Measurements from ENCODE around the gene GABRR1. TPM values are rescaled to one million over a fixed set of nuclear protein-coding genes. Genes with fewer than 3 reads are reported as not detected.
"Not testable (repeated sequence)": the region's sequence is repeated elsewhere in the genome, so short reads cannot be mapped to it uniquely, and the experiment has no call there.

The GABRR1 gene
- polyA plus RNA-seq, 3 donors from 2014 or later = not detected

DNA sequence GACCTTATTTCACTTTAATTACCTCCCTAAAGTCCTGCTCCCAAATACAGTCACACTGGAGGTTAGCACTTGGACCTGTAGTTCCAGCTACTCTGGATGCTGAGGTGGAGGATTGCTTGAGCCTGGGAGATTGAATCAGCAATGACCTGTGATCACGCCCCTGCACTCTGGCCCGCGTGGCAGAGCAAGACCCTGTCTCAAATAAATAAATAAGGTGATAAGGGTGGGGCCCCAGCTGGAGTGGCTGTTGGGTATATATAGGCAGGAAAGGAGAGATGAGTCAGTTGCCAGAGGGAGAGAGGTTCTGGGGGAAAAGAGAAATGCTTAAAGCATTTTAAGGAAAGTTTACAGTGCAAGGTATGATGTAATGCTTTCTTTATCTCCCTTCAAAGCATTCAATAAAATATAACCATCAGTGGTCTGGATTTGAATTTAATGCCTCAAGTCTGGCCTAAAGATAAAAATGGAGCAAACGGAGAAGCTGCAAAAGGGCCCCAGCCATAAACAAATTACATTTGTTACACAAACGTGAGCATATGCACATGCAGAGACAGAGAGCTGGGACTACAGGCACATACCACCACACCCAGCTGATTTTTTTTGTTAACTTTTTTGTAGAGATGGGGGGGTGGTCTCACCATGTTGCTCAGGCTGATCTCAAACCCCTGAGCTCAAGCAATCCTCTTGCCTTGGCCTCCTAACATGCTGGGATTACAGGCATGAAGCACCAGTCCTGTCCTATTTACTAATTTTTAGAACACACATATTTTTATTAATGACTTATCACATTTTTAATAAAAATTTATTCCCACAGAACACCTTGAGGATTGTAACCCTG lies 77.4 kb downstream of the GABRR1 start:
- H3K27me3 Mint-ChIP-seq (ENCODE audit: low read depth in 3 of 3) = peaks cover 0 to under 1% (median 0%) of the 10 kb centered on the region in 3 donors
- H3K4me1 Mint-ChIP-seq = peaks cover 0 to 2% of the 10 kb centered on the region in 2 donors
- H3K4me3 Mint-ChIP-seq = no peak overlapping the region
- DNase-seq = no peak
- peaks cover 0 to 8% (median 7%) of the 10 kb centered on the region in 3 donors for H3K36me3 Mint-ChIP-seq
- no peaks in the 10 kb centered on the region for H3K9me3 Mint-ChIP-seq
- no peak overlapping the region for H3K27ac Mint-ChIP-seq

DNA sequence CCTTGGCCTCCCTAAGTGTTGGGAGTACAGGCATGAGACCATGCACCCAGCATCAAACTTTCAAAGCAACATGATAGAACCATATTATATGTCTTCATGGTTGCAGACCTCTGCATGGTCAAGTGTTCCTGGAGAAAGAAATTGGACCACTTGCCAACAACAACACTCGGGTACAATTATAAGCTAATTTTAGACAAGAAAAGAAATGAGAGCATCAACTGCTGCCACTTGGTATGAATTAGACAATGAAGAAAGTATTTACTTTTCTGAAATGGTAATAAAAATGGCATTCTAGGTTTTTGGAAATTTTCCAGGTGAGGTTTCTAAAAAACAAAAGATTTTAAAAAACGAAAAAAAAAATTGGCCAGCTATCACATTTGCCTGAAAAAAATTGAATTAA lies 79.0 kb downstream of the GABRR1 start:
- Mint-ChIP-seq H3K9me3 (no peaks in the 10 kb centered on the region), H3K36me3 (peaks cover 0 to 13% (median 7%) of the 10 kb centered on the region in 3 donors), H3K27me3 (ENCODE audit: low read depth in 3 of 3) (peaks cover 0 to 2% (median 0%) of the 10 kb centered on the region in 3 donors), H3K4me1 (no peaks in the 10 kb centered on the region), H3K4me3 (no peak overlapping the region), H3K27ac (no peak overlapping the region)
- DNase-seq = no peak

DNA sequence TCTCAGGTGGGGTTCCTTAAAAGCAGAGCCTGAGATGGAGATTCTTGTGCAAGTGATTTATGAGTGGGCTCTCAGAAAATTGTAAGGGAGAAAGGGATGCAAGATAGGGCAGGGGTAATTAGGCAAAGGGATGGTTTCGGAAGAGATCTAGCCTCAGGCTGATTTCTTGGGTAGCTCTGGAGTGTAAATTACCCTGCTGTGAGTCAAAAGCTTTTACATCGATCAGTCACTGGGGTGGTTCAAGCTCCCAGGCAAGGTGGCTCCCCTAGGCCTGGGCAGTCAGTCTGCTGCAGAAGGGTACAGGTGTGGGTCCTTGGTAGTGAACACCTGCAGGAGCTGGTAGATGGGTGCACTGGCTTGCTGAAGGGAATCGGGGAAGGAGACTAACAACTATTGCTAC lies 82.4 kb downstream of the GABRR1 start:
- no peak for DNase-seq
- peaks cover 0 to 2% (median 0%) of the 10 kb centered on the region in 3 donors for H3K27me3 Mint-ChIP-seq (ENCODE audit: low read depth in 3 of 3)
- no peak overlapping the region for H3K4me3 Mint-ChIP-seq
- H3K36me3 Mint-ChIP-seq = peaks cover 0 to 4% (median 0%) of the 10 kb centered on the region in 3 donors
- H3K27ac Mint-ChIP-seq = no peak overlapping the region
- no peaks in the 10 kb centered on the region for H3K9me3 Mint-ChIP-seq
- no peaks in the 10 kb centered on the region for H3K4me1 Mint-ChIP-seq

DNA sequence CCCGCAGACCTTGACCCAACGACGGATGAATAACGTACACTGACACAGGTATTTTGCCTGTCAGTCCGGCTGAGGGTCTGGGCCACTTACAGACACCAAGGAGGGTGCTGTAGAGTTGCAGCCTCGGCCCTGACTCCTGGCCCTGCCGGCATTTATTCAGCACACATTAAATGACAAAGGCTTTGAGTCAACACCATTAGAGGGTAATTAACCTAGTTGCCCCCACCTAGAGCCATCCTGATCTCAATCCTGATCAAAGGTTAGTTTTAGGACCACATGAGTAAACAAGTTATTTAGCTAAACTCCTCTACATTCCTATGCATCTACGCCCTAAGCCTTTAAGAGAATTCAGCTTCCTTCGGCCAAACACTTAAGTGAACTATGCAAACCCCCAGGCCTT lies 83.2 kb downstream of the GABRR1 start:
- H3K4me3 Mint-ChIP-seq = no peak overlapping the region
- H3K9me3 Mint-ChIP-seq = no peaks in the 10 kb centered on the region
- H3K36me3 Mint-ChIP-seq = peaks cover 0 to 4% (median 0%) of the 10 kb centered on the region in 3 donors
- H3K27ac Mint-ChIP-seq = no peak overlapping the region
- H3K4me1 Mint-ChIP-seq = no peaks in the 10 kb centered on the region
- no peak for DNase-seq
- H3K27me3 Mint-ChIP-seq (ENCODE audit: low read depth in 3 of 3) = peaks cover 0 to 2% (median 0%) of the 10 kb centered on the region in 3 donors

DNA sequence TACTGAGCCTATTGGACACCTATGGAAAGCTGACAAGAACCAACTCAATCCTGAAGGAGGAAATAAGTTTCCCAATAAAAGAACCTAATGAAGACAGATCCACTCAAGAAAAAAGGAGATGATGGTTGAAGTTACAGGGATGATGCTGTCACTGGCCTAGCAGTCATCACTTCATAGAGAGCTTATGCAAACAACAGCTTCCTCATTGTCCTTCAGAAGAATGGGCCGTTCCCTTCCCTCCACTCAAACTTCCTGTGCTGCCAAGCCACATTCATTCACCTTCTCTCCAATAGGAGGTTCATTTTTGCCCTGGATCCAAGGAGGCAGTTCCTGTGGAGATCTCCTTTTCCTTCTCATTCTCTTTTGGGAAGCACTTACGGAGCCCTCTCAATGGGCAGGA lies 85.1 kb downstream of the GABRR1 start:
- Mint-ChIP-seq H3K36me3 (peaks cover 4 to 6% (median 5%) of the 10 kb centered on the region in 3 donors), H3K4me1 (no peaks in the 10 kb centered on the region), H3K27ac (no peak overlapping the region), H3K27me3 (ENCODE audit: low read depth in 3 of 3) (peaks cover 0 to 2% (median 2%) of the 10 kb centered on the region in 3 donors), H3K9me3 (peaks cover 0 to 6% (median 3%) of the 10 kb centered on the region in 6 donors), H3K4me3 (no peak overlapping the region)
- DNase-seq = no peak

DNA sequence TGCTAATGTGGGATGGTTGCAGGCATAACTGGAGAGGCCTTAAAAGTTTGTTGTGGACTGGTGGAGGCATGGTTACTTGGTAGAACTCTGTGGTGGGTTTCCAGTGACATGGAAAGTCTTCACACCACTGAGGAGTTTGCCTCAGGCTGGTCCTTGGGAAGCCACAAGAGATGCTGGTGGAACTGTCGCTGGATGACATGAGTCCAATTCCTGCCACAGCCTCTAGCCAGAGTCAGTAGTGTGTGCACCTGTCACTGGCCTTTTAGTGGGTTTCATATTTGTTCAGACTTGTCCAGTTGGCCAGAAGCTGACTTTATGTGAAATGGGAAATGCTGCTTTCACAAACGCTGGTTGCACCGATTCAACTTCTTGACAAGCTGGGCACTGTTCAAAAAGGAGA lies 85.6 kb downstream of the GABRR1 start:
- H3K9me3 Mint-ChIP-seq = peaks cover 0 to 6% (median 3%) of the 10 kb centered on the region in 6 donors
- DNase-seq = no peak
- H3K27ac Mint-ChIP-seq = no peak overlapping the region
- H3K4me1 Mint-ChIP-seq = no peaks in the 10 kb centered on the region
- peaks cover 4 to 8% (median 6%) of the 10 kb centered on the region in 3 donors for H3K36me3 Mint-ChIP-seq
- H3K27me3 Mint-ChIP-seq (ENCODE audit: low read depth in 3 of 3) = peaks cover 0 to 2% (median 2%) of the 10 kb centered on the region in 3 donors
- H3K4me3 Mint-ChIP-seq = no peak overlapping the region

DNA sequence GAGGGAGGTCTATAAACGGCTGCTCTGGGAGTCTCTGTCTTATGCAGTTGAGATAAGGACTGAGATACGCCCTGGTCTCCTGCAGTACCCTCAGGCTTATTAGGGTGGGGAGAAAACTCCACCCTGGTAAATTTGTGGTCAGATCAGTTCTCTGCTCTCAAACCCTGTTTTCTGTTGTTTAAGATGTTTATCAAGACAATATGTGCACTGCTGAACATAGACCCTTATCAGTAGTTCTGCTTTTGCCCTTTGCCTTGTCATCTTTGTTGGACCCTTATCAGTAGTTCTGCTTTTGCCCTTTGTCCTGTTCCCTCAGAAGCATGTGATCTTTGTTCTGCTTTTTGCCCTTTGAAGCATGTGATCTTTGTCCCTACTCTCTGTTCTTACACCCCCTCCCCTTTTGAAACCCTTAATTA lies 88.9 kb downstream of the GABRR1 start:
- H3K4me1 Mint-ChIP-seq, DNase-seq: not testable (repeated sequence)
- H3K27ac Mint-ChIP-seq = peak overlapping the region in 1 of 6 donors; percentile 25

More for the DNA sequence above, 88.9 kb downstream of the GABRR1 start:
- not testable (repeated sequence) for H3K27me3 Mint-ChIP-seq (ENCODE audit: low read depth in 3 of 3); H3K36me3 Mint-ChIP-seq; H3K4me3 Mint-ChIP-seq; H3K9me3 Mint-ChIP-seq

Other genes with a start within 250 kb of the GABRR1 start
- 100 to 1,000 TPM; 255 to 629 (median 491) TPM for gene PNRC1, start 136.6 kb downstream of the GABRR1 start, polyA plus RNA-seq
- gene SRSF12, start 99.3 kb downstream of the GABRR1 start, polyA plus RNA-seq = under 1 TPM in 2 of 3 donors, not detected in 1; 0.22 to 0.45 TPM
- gene PM20D2, start 71.3 kb downstream of the GABRR1 start, polyA plus RNA-seq = 10 to 100 TPM in 1 of 3 donors, 1 to 10 TPM in 2; 6.6 to 10.1 (median 7.3) TPM
- gene GABRR2, start 97.9 kb upstream of the GABRR1 start, polyA plus RNA-seq = not detected
- gene UBE2J1, start 135.4 kb upstream of the GABRR1 start, polyA plus RNA-seq = 10 to 100 TPM; 38.2 to 54.8 (median 40.8) TPM
- gene RRAGD, start 194.9 kb upstream of the GABRR1 start, polyA plus RNA-seq = under 1 TPM in 2 of 3 donors, not detected in 1; 0.11 to 0.22 TPM
- 1 to 10 TPM in 1 of 3 donors, under 1 TPM in 2; 0.06 to 3.0 (median 0.52) TPM for gene ANKRD6, start 215.8 kb upstream of the GABRR1 start, polyA plus RNA-seq